A549 (cell line): ENCODE data around the gene OR2AE1.

ENCODE experiments used
- CHD2 ChIP-seq: fragments of 150-350 bp; IDR thresholded peaks from 2 replicates; pipeline ENCODE4 v1.6.1; 2014; ENCODE audit warnings: low read length; ENCODE audit not compliant: partially characterized antibody
- CTCF ChIP-seq: fragments of >200 bp; sonication (Bioruptor Twin); formaldehyde crosslinking; IDR thresholded peaks from 3 replicates; pipeline ENCODE4 v1.5.1; 2016
- EP300 ChIP-seq, 2 experiments: fragments of >200 bp; sonication (Bioruptor Twin); formaldehyde crosslinking; IDR thresholded peaks; 2 replicates in 1 of 2; 3 replicates in 1 of 2; pipeline ENCODE4 v1.6.1; 2016 to 2017
- ESRRA ChIP-seq: fragments of 150-350 bp; IDR thresholded peaks from 2 replicates; pipeline ENCODE4 v1.6.1; 2014; ENCODE audit warnings: mild to moderate bottlenecking, low read length, borderline replicate concordance
- HMGXB4 ChIP-seq: fragments of 250-450 bp; sonication (Bioruptor Pico); IDR thresholded peaks from 2 replicates; pipeline ENCODE4 v1.5.0; 2021; ENCODE audit warnings: mild to moderate bottlenecking, moderate library complexity, borderline replicate concordance
- HOXA7 ChIP-seq: fragments of 250-450 bp; sonication (Bioruptor Pico); IDR thresholded peaks from 2 replicates; pipeline ENCODE4 v1.5.0; 2020; ENCODE audit warnings: mild to moderate bottlenecking, moderate library complexity
- JUN ChIP-seq, 2 experiments: fragments of >200 bp; sonication (Bioruptor Twin); formaldehyde crosslinking; IDR thresholded peaks; 2 replicates in 1 of 2; 3 replicates in 1 of 2; pipeline ENCODE4 v1.6.1; 2016 to 2017
- KDM1A ChIP-seq: fragments of 200-600 bp; sonication (generic); IDR thresholded peaks from 2 replicates; pipeline ENCODE4 v1.6.1; 2016; ENCODE audit warnings: low read depth, mild to moderate bottlenecking
- MAFK ChIP-seq: fragments of 450-650 bp; IDR thresholded peaks from 2 replicates; pipeline ENCODE4 v1.6.1; 2014; ENCODE audit not compliant: partially characterized antibody
- MAX ChIP-seq: IDR thresholded peaks from 2 replicates; pipeline ENCODE4 v1.6.1; 2012
- NPAS2 ChIP-seq: fragments of 250-450 bp; sonication (Bioruptor Pico); IDR thresholded peaks from 2 replicates; pipeline ENCODE4 v1.8.0; 2022; ENCODE audit warnings: mild to moderate bottlenecking, moderate library complexity, borderline replicate concordance
- POLR2A ChIP-seq: IDR thresholded peaks from 2 replicates; pipeline ENCODE4 v1.6.1; 2012; ENCODE audit warnings: mild to moderate bottlenecking, low read length
- REST ChIP-seq: fragments of 200-600 bp; sonication (generic); IDR thresholded peaks from 2 replicates; pipeline ENCODE4 v1.6.1; 2016; ENCODE audit warnings: antibody characterized with exemption, mild to moderate bottlenecking, moderate library complexity
- USF2 ChIP-seq: fragments of 450-650 bp; IDR thresholded peaks from 2 replicates; pipeline ENCODE4 v1.6.1; 2014; ENCODE audit warnings: antibody characterized with exemption

- TF ChIP-seq POLR2A (no peak), HMGXB4 (CRISPR knock-in tag) (no peak), JUN (IDR thresholded peaks at IDR 0.05) (no peak), MAX (no peak), EP300 (IDR thresholded peaks at IDR 0.05) (no peak), CTCF (no peak), HOXA7 (CRISPR knock-in tag) (no peak), CHD2 (no peak), NPAS2 (no peak), ESRRA (no peak), REST (no peak; the same call in 1 of the 2 replicates), MAFK (no peak), USF2 (no peak), KDM1A (no peak)
Measured at GRCh38 chr7:99920149-99920548, 43.3 kb upstream of the OR2AE1 start.
